Measurements from ENCODE around the gene SPATA31C1. TPM values are rescaled to one million over a fixed set of nuclear protein-coding genes. Genes with fewer than 3 reads are reported as not detected.

Gene SPATA31C1
- total RNA-seq, 2 experiments from 2014 or later, result not detected

- DNase-seq (no peak), ATAC-seq (no peak)
- no peaks in the 10 kb centered on the region for H3K27me3 Mint-ChIP-seq
- no peak overlapping the region for H3K4me3 Mint-ChIP-seq
- no peaks in the 10 kb centered on the region for H3K36me3 Mint-ChIP-seq (ENCODE audit: low read depth)
- POLR2A ChIA-PET, result no interaction called here
- CTCF ChIA-PET, result no interaction called here
- H3K9me3 Mint-ChIP-seq, result no peaks in the 10 kb centered on the region
- no peak overlapping the region for H3K27ac Mint-ChIP-seq
- intact Hi-C loops (cut with micrococcal nuclease), result no loop called here
- H3K4me1 Mint-ChIP-seq (ENCODE audit: low read depth), result no peaks in the 10 kb centered on the region
- no peak for TF ChIP-seq CTCF (IDR thresholded peaks at IDR 0.05)
These were observed 45.6 kb upstream of the SPATA31C1 start for GRCh38 chr9:87872079-87872624.

GRCh38 chr9:87873607-87874303, 44.0 kb upstream of the SPATA31C1 start:
- Mint-ChIP-seq H3K4me1 (ENCODE audit: low read depth) (no peaks in the 10 kb centered on the region), H3K27ac (no peak overlapping the region), H3K36me3 (ENCODE audit: low read depth) (no peaks in the 10 kb centered on the region), H3K4me3 (no peak overlapping the region), H3K9me3 (no peaks in the 10 kb centered on the region), H3K27me3 (peaks cover 4% of the 10 kb centered on the region)
- POLR2A ChIA-PET, result no interaction called here
- no peak for TF ChIP-seq CTCF (IDR thresholded peaks at IDR 0.05)
- DNase-seq, result no peak
- ATAC-seq, result no peak
- intact Hi-C loops (cut with micrococcal nuclease), result no loop called here
- CTCF ChIA-PET, result no interaction called here

GRCh38 chr9:87874304-87874623, 43.5 kb upstream of the SPATA31C1 start:
- no peaks in the 10 kb centered on the region for H3K9me3 Mint-ChIP-seq
- H3K4me1 Mint-ChIP-seq (ENCODE audit: low read depth), result no peaks in the 10 kb centered on the region
- no peak overlapping the region for H3K4me3 Mint-ChIP-seq
- H3K27ac Mint-ChIP-seq, result no peak overlapping the region
- no peak for TF ChIP-seq CTCF (IDR thresholded peaks at IDR 0.05)
- POLR2A ChIA-PET, result no interaction called here
- no peak for DNase-seq
- peaks cover 4% of the 10 kb centered on the region for H3K27me3 Mint-ChIP-seq
- CTCF ChIA-PET, result no interaction called here
- no peaks in the 10 kb centered on the region for H3K36me3 Mint-ChIP-seq (ENCODE audit: low read depth)
- no peak for ATAC-seq
- intact Hi-C loops (cut with micrococcal nuclease), result no loop called here

- H3K4me3 Mint-ChIP-seq, result no peak overlapping the region
- ChIA-PET POLR2A (no interaction called here), CTCF (no interaction called here)
- intact Hi-C loops (cut with micrococcal nuclease), result no loop called here
- no peak for DNase-seq
- H3K4me1 Mint-ChIP-seq (ENCODE audit: low read depth), result no peaks in the 10 kb centered on the region
- no peak overlapping the region for H3K27ac Mint-ChIP-seq
- peaks cover 4% of the 10 kb centered on the region for H3K27me3 Mint-ChIP-seq
- ATAC-seq, result no peak
- H3K36me3 Mint-ChIP-seq (ENCODE audit: low read depth), result no peaks in the 10 kb centered on the region
- H3K9me3 Mint-ChIP-seq, result no peaks in the 10 kb centered on the region
- TF ChIP-seq CTCF (IDR thresholded peaks at IDR 0.05), result no peak
These were observed 42.7 kb upstream of the SPATA31C1 start for GRCh38 chr9:87875060-87875459.

GRCh38 chr9:87875831-87876545, 41.8 kb upstream of the SPATA31C1 start:
- Mint-ChIP-seq H3K27ac (no peak overlapping the region), H3K4me3 (no peak overlapping the region), H3K4me1 (ENCODE audit: low read depth) (no peaks in the 10 kb centered on the region), H3K36me3 (ENCODE audit: low read depth) (no peaks in the 10 kb centered on the region), H3K9me3 (no peaks in the 10 kb centered on the region), H3K27me3 (peaks cover 4% of the 10 kb centered on the region)
- ChIA-PET CTCF (no interaction called here), POLR2A (no interaction called here)
- DNase-seq (no peak), ATAC-seq (no peak)
- intact Hi-C loops (cut with micrococcal nuclease), result no loop called here
- TF ChIP-seq CTCF (IDR thresholded peaks at IDR 0.05), result no peak
